NOMO-1 (cell line): ENCODE data around the gene LILRB3.
A peak's percentile ranks its signal among the peaks of the same experiment; 100 is the strongest.
"Not testable (repeated sequence)": the region's sequence is repeated elsewhere in the genome, so short reads cannot be mapped to it uniquely, and the experiment has no call there.

Source experiments
- DNase-seq, 2 experiments: peaks; one replicate each; lab custom pipeline; 2025; ENCODE audit not compliant: unreplicated experiment in 2 of 2; lab: John Stamatoyannopoulos, UW

Gene LILRB3

DNA sequence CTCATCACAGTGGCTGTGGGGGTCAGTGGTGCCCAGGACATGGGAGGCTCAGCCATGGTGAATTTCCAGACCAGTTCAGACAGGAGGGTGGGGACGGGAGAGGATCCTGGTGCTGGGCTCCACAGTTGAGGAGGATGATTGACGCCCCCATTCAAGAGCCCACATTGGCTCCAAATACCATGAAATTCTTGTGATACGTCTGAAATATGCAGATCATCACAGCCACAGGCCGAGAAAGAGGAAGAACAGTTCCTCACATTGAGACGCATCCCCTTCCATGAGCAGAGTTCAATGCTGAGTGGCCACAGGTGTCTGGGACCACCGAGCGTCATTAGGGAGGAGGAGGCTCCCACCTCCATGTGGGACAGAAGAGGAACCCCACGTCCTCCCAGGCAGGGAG, 21.0 kb upstream of the LILRB3 start:
- DNase-seq = not testable (repeated sequence)

GRCh38 chr19:54242646-54243045, 19.8 kb upstream of the LILRB3 start, which contains the start of gene LILRA6:
LILRA6 (minus strand) TSS chr19:54242790.
- DNase-seq = peak; percentile 20 to 61

DNA sequence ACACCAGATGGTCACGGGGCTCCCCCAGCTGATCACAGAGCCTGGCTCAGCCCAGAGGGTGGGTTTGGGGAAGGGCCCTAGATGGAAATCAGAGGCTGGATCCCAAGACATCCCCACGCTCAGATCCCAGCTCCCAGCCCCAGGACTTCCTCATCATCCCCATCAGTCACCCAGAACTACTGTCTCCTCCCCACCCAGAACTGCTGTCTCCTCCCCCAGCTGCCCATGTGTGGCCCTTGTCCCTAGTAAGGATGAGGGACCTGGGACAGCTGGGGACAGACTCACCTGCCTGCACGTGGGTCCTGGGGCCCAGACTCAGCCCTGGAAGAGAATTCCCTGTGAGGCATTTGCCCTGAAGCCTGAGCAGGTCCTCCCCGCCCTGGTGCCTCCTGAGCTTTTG, 19.4 kb upstream of the LILRB3 start:
- not testable (repeated sequence) for DNase-seq

DNA sequence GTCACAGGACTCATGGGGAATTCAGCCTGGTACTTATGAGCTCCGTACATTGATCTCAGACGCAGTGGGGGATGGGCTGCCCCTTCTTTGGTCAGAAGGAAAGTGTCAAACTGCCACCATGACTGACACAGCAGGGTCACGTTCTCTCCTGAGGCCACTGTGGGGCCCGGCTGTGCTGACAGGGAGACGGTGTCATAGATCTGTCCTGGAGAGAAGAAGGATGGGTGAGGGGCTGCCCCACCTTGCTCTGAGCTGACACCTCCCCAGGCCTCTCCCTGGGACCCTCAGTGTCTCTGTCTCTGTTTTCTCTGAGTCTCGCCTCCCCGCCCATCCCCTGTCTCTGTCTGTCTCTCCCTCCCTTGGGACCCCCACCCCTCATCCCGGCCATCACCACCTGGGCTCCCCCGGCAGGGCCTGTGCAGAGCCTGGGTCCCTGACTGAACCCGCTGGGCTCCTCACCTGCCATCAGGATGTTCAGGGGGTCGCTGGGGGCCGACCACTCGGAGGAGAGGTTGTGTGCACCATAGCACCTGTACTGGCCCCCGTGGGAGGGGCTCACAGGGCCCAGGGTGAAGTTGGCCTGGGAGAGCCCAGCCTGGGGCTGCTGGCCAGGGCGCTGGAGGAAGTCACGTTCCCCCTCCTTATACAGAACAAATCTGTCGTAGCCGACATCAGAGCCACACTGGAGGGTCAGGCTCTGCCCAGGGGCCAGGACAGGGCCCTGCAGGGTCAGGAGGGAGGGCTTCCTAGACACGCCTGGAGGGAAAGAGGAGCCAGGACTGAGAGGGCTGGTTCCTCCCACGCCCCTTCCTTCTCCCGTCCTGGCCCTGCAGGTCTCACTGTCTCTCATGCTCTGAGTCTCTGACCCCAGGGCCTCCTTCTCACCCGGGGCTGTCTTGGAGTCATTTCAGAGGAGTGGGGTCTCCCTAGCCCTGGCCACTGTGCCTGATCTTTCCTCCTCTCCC, 17.8 kb upstream of the LILRB3 start:
- DNase-seq = not testable (repeated sequence)

DNA sequence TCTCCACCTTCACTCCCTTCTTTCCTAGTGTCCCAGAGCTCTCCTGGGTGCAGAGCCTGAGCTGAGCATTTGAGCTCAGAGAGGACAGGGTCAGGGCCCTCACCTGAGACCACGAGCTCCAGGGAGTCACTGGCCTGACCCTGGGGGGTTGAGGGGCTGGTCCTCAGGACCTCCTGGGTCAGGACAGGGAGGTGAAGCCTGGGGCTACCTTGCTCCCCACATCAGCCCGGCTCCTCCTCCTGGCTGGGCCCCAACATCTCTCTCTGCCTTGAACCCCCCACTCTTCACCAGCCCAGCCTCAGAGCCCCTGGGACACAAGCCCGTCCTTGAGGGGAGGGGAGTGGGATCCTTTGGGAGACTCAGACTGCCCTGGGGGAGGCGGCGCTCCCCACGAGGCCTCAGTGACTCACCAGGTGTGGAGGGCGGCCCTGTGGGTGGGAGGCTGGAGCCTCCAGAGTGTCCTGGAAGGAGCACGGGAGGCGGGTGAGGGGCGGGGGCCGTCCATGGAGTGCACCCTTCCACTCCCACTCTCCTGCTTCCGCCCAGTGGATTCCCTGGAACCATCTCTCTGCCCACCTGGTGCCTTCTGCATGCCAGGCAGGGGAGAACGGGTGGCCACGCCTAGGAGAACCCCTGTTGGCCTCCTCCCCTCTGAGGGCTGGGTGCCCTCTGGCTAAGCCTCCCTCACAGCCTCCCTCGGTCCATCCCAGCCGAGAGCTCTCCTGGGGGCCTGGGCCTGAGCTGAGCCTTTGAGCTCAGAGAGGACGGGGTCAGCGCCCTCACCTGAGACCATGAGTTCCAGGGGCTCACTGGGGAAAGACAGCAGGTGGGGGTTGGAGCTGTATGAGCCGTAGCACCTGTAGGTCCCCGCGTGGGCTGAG, 16.9 kb upstream of the LILRB3 start:
- not testable (repeated sequence) for DNase-seq

DNA sequence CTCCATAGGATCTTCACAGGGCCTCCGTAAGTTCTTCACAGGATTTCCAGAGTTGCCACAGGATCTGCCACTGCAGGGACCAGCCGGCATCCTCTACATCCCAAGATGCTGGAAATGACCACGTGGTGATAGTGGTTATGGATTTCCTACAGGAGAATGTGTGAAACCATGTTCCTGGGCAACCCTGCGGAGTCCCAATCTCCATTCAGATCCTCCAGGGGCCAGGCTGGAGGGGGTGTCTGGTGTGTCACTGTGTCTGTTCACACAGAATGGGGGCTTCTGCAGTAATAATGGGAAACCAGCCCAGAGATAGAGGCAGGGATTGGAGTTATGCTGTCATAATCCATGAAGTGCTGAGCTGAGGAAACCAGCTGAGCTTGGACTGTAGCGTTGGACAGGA, 11.1 kb upstream of the LILRB3 start:
- no peak for DNase-seq

DNA sequence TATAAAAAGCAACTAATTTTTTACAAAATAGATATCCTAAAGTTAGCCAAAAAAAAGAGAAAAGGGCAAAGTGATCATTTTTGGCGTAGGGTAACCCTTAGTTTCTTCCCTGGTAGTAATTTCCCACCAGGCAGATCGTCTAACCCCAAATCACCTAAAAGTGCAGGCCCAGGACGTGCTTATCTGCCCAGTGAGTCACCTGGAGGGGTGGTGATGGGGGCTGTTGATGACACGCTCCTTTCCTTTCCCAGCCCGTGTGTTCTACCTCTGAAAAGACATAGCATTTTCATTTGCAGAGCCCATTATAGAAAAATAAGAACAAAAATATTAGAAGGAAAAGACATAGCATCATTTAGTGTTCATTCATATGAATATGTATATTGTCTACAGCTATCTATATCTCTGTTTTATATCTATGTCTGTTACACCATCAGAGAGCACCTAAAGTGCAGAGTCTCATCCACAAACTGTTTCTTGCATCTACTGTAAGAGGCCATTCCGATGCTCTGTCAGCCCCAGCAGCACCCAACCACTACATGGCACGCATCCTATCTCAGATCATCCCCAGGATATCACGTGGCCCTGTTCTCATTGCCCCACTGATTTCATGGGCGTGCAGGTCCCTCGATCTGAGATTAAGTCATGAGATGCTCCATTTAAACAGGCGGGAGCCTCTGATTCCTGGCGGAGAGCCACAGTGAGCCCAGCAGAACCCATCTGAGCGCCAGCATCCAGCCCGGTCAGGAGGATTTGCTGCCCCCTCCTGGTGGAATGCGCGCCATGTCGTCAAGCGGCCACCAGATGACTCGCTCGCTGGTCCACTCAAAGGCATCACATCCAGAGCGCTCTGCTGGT, 8.5 kb upstream of the LILRB3 start:
- DNase-seq = peak; percentile 58 to 67

GRCh38 chr19:54230031-54230430, 7.2 kb upstream of the LILRB3 start:
- no peak for DNase-seq

DNA sequence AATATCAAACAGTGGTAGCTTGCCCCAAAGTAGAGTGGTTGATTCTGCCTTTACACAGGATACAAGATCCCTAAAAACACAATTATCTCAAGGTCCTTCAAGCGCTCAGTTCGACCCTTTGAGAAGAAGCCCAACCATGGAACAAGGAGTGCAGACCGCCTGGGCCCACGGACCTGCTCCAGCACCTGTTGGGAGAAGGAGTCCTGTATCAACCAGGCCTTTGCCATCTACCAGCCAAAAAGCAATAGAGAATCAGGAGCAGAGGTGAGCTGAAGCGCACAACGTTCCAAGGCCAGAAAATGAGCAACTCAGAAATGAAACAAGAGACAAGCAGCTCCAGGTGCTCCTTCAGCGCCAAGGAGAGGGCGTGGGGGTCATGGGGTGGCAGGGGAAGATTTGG, 6.3 kb upstream of the LILRB3 start:
- no peak for DNase-seq

DNA sequence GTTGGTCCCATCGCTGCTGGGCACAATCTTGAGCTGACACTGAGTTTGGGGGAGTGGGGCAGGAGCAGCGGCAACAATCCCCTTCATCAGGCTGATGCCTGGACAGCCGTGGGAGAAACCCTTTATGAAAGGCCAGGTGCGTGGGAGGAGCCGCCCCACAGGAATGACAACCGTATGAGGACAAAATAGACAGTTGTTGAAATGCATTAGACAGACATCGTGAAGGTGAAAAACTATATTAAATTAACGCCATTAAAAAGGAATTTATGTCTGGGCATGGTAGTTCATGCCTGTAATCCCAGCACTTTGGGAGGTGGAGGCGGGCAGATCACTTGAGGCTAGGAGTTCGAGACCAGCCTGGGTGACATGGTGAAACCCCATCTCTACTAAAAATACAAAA, 1.8 kb upstream of the LILRB3 start:
- not testable (repeated sequence) for DNase-seq

GRCh38 chr19:54223937-54224281, 1.1 kb upstream of the LILRB3 start:
- not testable (repeated sequence) for DNase-seq

- DNase-seq = not testable (repeated sequence)
Observed at GRCh38 chr19:54223277-54223936, 600 bp upstream of the LILRB3 start.

DNA sequence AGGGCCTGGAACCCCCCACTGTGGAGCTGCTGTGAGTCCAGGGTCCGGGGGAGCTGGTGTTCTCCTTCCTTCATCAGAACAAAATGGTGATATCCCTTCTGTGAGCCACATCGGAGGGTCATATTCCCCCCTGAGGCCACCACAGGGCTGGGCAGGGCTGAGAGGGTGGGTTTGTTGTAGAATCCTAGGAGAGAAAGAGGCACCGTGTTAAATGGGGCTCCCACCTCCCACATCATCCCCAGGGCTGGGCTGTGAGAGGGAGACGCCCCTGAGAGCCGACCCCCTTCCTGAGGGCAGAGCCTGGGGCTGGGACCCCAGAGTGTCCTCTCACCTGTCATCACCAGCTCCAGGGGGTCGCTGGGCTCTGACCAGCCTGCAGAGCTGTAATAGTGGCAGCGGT, 860 bp downstream of the LILRB3 start:
- DNase-seq = not testable (repeated sequence)

- not testable (repeated sequence) for DNase-seq
Observed at GRCh38 chr19:54219702-54220101, 3.1 kb downstream of the LILRB3 start.

GRCh38 chr19:54218960-54219661, 3.7 kb downstream of the LILRB3 start:
- no peak for DNase-seq

GRCh38 chr19:54218259-54218658, 4.5 kb downstream of the LILRB3 start:
- no peak for DNase-seq

DNA sequence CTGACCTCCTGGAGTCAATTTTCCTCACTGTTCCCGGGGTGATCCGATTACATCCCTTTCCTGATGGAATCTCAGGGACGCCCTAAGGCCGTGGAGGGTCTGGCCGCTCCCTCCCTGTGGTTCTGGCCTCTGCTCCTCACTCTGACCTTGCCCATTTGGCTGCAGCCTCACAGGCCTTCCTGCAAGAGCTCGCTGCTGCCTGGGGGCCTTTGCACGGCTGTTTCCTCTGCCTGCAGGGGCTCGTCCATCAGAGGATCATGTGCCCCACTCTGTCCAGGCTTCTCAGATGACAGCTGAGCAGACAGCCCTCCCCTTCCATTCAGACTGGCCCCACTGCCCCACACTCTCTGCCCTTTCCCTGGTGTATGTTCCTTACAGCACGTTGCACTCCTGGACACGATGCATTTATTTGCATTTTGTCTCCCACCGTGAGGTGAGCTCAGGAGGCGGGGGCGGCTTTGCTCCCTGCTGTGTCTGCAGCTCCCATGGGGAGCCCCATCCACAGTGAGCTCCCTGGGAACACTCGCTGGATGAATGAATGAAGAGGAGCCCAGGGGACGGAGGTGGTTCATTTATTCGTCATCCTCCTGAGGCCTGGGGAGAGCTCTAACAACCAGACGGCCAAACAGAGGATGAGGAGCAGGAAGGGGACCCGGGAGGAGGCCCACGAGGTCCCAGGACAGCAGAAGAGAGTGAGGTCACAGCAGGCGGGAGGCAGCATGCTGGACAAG, 5.1 kb downstream of the LILRB3 start:
- not testable (repeated sequence) for DNase-seq

DNA sequence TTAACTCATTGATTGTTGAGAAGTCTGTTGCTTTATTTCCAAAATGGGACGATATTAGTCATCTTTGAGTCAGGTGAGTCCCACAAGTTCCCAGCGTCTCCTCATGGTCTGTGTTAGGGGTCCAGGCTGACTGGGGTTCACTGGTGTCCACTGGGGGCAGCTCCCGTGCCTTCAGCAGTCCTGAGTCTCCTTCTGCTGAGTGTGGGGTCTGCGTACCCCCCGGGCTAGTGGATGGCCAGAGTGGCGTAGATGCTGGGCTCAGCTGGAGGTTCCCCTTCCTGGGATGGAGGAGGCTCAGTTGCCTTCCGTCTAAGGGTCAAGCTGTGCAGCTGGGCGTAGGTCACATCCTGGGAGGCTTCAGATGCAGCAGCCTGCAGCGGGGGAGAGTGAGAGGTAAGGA, 5.9 kb downstream of the LILRB3 start:
- no peak for DNase-seq

DNA sequence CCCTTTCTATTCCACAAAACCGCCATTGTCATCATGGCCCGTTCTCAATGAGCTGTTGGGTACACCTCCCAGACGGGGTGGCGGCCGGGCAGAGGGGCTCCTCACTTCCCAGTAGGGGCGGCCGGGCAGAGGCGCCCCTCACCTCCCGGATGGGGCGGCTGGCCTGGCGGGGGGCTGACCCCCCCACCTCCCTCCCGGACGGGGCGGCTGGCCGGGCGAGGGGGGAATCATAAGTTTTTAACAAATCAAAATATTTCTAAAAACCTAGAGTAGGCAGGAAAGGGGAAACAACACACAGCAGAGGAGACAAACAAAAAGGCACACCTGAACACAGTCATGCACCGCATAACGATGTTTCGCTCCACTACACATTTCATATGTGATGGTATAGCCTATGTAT, 8.1 kb downstream of the LILRB3 start:
- not testable (repeated sequence) for DNase-seq
